Adrenal gland (tissue), 5 donors: ENCODE results near the gene LRRN2.

ENCODE experiments used
- POLR2A ChIP-seq, 2 donors: fragments of 450-650 bp; IDR thresholded peaks; one replicate each; pipeline ENCODE4 v1.6.1; 2017; ENCODE audit warnings: antibody characterized with exemption in 2 of 2, mild to moderate bottlenecking in 2 of 2, moderate library complexity in 1 of 2
- TF ChIP-seq, protein P1 (sequence below), 6 experiments: fragments of 450-650 bp in 4 of 6; fragments of 200-600 bp in 2 of 6; sonication (generic) in 1 of 6; IDR thresholded peaks; 1 replicate in 5 of 6; 2 replicates in 1 of 6; pipeline versions ENCODE4 v1.5.1 to v1.8.0; 2016 to 2021; ENCODE audit warnings: antibody characterized with exemption in 6 of 6, mild to moderate bottlenecking in 2 of 6, moderate library complexity in 1 of 6
- donor health status: DM: no; HTN: no; CAD: no.

DNA sequence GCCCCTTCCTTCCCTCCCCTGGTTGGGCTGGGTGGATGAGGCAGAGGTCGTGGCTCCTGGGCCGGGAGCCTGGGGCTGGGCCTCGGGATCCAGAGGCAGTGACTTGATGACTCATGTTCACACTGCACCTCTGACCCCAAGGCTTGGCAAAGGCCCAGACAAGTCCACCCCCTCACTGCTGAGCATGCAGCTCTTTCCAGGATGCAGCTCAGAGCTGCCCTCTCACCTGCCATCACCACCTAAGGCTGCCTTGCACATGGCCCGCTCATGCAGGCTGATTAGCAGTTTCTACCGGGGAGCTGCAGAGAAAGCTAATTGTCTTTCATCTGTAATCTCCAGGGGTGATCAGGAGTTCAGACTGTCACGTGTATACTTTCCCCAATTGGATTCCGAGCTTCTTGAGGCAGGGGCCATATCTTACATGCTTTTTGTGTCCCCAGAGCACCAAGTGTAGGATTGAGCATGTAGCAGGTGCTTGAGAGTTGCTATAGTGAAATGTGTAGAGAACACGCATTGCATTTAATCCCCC, 62.1 kb downstream of the LRRN2 start:
- TF ChIP-seq, protein P1, sequence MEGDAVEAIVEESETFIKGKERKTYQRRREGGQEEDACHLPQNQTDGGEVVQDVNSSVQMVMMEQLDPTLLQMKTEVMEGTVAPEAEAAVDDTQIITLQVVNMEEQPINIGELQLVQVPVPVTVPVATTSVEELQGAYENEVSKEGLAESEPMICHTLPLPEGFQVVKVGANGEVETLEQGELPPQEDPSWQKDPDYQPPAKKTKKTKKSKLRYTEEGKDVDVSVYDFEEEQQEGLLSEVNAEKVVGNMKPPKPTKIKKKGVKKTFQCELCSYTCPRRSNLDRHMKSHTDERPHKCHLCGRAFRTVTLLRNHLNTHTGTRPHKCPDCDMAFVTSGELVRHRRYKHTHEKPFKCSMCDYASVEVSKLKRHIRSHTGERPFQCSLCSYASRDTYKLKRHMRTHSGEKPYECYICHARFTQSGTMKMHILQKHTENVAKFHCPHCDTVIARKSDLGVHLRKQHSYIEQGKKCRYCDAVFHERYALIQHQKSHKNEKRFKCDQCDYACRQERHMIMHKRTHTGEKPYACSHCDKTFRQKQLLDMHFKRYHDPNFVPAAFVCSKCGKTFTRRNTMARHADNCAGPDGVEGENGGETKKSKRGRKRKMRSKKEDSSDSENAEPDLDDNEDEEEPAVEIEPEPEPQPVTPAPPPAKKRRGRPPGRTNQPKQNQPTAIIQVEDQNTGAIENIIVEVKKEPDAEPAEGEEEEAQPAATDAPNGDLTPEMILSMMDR (IDR thresholded peaks at IDR 0.05) = no peak
- TF ChIP-seq POLR2A (IDR thresholded peaks at IDR 0.05) = no peak
